IPS DF 4.7 (cell line): Measurements from ENCODE around the gene ARID1B.

Experiments
- DNase-seq: peaks from one replicate; pipeline ENCODE4 v3.0.0-alpha.2; 2013; ENCODE audit warnings: low spot score; ENCODE audit errors: extremely low read depth

The ARID1B gene

GRCh38 chr6:156790711-156791319 is 13.6 kb downstream of the ARID1B start:
- no peak for DNase-seq

GRCh38 chr6:156791320-156791850 is 14.2 kb downstream of the ARID1B start:
- no peak for DNase-seq

- DNase-seq = no peak
Observed at GRCh38 chr6:156793200-156793599, 16.0 kb downstream of the ARID1B start.

- DNase-seq = no peak
Observed at GRCh38 chr6:156794546-156795354, 17.6 kb downstream of the ARID1B start.

- DNase-seq = no peak
Observed at GRCh38 chr6:156795825-156796224, 18.6 kb downstream of the ARID1B start.

GRCh38 chr6:156796627-156797026 is 19.4 kb downstream of the ARID1B start:
- DNase-seq = no peak

- no peak for DNase-seq
Observed at GRCh38 chr6:156797901-156798735, 20.9 kb downstream of the ARID1B start.

- DNase-seq = no peak
Observed at GRCh38 chr6:156801712-156802111, 24.5 kb downstream of the ARID1B start.

GRCh38 chr6:156803353-156803752 is 26.2 kb downstream of the ARID1B start:
- no peak for DNase-seq

GRCh38 chr6:156804402-156804801 is 27.2 kb downstream of the ARID1B start:
- DNase-seq = no peak

GRCh38 chr6:156806155-156806554 is 29.0 kb downstream of the ARID1B start:
- DNase-seq = no peak

- no peak for DNase-seq
Observed at GRCh38 chr6:156807028-156807427, 29.9 kb downstream of the ARID1B start.

GRCh38 chr6:156807795-156808194 is 30.6 kb downstream of the ARID1B start:
- no peak for DNase-seq

- DNase-seq = no peak
Observed at GRCh38 chr6:156808287-156808686, 31.1 kb downstream of the ARID1B start.

GRCh38 chr6:156809034-156809433 is 31.9 kb downstream of the ARID1B start:
- DNase-seq = no peak

- DNase-seq = no peak
Observed at GRCh38 chr6:156809446-156810178, 32.4 kb downstream of the ARID1B start.

- no peak for DNase-seq
Observed at GRCh38 chr6:156814036-156814581, 36.9 kb downstream of the ARID1B start.

GRCh38 chr6:156816505-156816904 is 39.3 kb downstream of the ARID1B start:
- no peak for DNase-seq

GRCh38 chr6:156820089-156820798 is 43.1 kb downstream of the ARID1B start:
- DNase-seq = no peak

GRCh38 chr6:156821707-156822106 is 44.5 kb downstream of the ARID1B start:
- no peak for DNase-seq
